ENCODE data around the gene BARHL2.

BARHL2 gene

DNA sequence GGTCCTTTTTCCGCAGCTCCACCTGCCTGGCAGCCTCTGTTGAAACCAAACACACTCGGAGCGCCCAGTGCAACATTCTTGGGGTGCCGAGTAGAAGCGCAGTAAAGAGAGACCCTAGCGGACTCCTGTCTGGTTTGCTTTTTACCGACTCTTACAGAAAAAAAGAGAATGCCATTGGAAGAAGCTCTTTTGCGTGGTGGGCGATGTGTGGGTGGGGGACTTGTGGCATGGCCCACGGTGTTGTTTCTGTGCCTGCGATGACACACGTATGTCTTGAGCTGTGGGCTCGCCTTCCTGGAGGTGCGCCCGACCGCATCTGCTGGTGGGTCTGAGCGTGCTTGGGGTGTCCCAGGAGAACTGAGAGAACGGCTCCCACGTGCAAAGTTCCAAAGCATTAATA is 7.3 kb upstream of the BARHL2 start:
- no peak for DNase-seq

DNA sequence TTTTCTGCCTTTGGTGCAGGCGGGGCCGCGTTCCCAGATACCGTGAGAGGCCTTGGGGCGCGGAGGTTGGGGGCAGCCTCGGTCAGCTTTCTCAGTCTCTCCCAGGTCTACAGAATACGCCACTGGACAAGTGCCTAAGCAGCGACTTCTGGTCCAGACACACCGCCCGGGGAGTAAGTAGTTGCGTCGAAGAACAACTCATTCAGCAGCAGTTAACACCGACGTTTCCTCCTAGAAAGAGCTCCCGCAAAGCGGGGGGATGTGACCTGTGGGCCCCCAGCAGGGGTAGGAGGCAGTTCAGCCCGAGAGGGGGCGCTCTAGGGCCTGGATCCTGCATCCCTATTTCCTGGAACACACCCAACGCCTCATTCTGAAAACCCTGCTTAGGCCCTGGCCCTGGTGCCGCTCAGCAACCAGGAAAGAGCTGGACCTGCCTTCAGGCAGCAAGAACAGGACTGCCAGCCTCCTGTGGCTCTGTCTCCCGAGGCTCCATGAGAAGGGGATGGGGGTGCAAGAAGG is 6.5 kb upstream of the BARHL2 start:
- DNase-seq = no peak

DNA sequence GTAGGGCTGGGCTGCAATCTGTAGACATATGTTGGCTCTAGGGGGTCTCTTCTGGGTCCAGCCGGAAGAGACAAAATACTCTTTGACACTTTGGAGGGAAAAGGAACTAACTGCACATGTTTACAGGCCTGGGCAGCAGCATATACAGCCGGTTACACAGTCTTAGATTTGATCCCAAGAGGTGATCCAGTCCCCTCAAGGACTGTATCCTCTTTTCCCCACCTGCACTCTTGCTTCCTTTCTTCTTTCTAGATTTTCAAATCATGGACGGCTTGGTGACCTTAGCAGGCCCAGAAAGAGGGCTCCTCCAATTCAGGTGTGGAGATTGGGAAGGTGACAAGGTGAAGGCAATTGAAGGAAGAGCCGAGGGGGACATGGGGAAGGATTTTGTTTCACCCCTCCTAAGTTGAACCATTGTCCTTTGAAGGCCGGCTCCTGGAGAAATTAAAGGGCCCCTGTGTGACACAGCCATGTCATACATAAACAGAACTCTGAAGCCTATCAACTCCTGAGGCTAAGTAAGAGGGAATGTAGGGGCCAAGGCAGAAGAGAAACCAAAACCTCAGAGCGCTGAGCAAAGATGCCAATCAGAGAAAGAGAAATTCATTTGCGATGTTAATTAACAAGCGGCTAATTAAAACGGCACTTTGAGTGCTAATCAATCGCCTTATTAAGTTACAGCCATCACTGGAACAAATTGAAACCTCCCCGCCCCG is 5.9 kb upstream of the BARHL2 start:
- DNase-seq = no peak

DNA sequence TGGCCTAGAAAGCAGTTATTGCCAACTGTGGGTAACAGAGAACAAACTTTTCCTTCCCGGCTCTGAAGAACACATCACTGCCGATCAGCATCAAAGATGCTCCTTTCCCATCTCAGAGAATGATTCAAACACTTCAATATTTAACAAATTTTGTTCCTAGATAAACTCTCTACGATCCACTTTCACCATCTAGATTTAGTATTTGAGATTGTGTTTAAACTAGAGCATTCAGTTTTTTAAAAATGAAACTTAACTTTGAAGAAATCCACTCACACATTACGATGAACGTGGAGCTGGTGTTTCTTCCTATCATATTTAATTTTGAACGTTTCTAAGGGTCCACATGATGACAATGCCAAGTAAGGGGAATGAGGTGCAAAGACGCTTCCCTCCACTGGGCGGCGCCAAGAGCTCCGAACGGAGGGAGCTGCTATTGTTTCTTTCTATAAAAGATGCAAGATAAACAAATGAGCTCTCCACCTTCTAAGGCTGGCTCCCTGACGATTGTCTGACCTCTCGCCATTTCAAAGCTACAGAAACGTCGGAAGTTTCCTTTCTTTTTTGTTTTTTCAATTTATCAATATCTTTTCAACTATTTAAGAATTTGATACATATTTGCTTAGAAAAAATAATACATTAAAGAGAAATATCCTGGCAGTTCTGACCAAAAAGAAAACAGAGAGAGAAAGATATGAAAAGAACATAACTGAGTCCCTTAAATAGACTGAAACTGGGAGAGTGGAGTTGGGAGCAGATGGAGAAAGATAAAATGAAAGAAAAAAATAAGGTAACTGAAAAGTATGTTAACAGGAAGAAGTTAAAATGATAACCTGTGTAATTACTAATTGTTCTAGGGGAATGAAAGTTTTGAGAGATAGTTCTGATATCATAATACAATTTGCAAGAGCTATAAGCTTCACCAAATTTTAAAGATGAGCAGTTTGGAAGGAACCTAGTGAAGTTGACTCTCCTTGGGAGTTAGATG is 4.4 kb upstream of the BARHL2 start:
- no peak for DNase-seq

DNA sequence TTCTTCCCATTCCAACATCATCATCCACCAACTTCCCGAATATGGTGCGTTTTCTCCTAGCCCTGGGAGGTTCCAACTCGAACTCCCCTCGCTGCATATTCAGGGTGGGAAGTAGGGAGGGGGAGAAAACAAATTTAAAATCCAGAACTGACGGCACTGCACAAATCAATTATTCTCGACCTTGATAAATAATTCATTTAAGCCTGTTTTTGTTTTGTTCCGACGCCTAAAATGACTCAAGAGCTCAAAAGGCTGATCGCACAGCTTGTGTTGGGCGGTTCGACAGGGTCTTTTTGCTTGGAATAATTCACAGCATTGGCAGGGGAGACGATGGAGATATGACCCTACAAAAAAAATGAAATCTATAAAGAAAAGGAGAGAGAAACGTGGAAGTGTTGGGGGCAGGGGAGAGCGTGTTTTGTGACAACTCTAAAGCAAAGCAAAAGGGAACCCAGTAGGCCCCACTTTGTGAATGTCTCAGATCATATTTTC is 3.1 kb upstream of the BARHL2 start:
- DNase-seq = no peak

DNA sequence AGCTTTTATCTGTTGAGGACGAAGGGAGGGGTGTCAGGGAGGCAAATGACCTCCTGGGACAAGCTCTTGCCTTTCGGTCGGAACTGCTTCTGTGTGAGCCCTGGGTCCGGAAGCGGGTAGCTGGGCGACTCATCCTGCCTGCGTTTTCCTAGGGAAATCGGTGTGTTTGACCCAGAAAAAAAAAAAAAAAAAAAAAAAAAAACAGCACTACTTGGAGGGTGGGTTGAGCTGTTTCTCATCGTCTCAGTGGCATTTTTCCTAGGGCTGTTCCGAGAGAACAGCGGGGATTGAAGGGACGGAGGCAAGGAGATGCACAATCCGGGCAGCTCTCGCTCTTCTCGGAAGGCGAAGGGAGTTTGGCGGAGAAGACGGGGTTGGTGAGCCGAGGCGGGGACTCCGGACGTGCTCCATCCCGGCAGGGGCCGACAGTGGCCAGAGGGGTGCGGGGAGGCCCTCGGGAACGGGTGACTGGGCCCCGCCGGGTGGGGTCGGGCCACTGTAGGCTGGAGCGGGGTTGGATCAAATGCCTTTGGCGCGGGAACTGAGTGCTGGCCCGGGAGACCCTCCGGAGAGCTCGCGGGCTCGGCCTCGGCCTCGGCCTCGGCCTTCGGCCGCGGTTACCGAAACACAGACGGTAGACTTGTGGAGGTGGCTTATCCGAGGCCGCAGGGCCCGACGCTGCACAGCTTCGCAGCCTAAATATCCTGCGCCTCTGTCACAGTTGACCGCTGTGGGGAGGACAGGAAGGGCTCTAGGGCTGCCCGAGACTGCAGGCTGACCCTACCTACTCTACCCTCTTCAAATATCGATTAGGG is 2.4 kb upstream of the BARHL2 start:
- DNase-seq = no peak

DNA sequence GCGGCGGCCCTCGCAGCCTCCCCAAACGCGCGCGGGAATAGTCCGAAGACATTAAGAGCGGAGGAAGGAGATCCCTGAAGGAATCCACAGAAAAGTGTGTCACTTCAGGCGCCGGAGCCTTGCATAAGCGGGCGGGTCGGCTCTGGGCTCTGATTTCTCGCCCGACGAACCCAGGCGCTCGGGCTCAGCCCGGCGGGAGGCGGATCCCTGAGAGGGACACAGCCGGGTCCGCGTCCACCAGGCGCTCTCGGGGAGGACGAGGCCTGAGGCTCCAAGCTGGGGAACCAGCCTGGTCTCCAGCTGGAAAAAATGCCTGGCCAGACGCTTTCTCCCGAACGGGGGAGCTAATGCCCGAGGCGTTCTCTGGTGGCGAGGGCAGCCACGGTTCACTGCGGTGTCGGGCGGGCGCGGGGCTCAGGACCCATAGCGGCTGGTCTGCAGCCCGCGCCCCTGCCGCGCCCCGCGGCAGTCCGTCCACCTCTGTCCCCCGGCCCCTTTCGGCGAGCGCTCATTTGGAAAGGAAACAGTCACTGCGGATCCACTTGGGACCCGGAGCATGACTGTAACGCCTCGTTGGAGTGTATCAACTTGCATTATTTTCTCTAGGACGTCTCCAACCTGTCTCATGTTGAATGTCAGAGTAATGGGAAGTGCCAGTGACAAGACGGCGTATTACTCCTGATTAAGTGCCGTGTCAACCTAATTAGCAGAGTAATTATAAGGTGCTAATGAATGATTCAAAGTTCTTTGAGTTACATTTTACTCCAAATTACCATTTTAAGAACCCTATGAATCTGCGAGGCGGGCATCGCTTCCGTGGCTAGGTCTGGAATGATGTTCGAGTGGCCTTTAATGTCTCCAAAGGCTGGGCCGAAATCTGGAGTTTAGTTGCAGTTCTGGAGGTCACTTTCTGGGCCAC is 1.6 kb upstream of the BARHL2 start:
- no peak for DNase-seq

DNA sequence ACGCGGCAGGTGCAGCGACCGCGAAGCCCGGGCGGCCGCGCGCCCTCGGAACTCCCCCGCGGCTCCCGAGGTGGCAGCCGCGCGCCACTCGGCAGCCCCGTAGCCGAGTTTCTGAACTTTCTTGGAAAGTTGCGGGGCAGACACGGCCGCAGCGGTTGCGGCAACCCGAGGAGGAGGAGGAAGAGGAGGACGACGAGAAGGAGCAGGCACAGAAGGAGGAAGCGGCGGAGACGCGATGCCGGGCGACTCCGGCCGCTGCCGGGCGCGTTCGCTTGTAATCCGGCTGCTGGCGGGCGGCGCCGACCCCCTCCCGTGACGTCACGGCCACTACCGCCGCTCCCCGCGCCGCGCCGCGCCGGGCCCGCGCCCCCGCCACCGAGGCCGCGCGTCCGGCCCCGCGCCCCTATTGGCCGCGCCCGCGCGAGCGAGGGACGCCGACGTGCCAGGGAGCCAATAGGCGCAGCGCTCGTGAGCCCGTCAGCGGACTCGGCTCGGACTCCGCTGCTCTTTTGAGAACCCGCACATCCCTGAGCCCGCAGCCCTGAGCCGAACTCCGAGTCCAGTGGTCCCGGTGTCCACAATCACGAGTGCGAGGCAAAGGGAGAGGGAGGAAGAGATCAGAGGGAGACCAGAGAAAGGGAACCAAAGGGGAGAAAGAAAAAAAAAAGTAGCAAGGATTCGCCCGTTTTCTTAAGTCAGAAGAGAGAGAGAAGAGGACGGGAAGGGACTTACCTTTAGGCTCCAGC is 736 bp upstream of the BARHL2 start:
- DNase-seq = no peak

DNA sequence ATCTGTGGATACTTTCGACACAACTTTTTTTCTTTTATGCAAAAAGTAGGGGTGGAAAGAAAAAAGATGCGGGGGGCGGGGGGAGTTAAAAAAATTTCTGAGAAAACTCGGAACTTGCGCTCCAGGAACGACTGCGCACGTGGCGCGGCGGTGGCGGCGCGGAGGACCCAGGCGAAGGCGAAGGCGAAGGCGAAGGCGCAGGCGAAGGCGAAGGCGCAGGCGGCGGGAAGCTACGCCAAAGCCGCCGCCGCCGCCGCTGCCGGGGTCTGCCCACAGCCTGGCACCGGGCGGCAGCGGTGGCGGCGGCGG is 208 bp upstream of the BARHL2 start:
- DNase-seq = no peak

DNA sequence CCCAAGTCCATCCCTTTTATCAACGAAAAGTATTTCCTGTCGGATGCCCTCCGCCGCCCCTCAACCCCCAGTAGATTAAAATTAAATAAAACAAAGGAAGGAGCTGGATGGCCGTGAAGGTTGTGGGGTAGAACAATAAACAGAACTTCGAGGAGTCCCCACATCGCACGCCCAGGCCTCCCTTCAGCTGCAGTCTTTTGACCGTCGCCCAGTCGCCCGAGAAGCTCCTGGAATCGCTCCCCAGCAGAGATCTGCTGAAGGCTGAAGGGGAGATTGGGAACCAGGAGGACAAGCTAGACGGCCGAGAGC is 905 bp downstream of the BARHL2 start:
- DNase-seq = no peak

DNA sequence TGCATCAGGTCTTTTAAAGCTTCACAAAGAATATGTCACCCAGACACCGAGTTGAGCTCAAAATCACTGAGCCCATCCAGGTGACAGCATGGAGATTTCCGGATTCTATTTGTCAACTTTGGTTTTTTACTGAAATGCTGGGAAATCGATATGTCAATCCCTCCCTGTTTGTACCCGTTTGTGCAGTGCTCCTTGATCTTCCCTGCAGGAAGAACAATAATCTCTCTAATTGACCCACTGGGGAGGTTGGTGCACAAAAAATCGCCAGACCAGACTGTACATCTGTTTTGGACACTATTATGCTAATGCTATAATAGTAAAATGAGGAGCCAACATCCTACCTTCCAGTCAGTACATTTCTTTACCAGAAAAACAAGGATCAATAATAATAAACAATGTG is 1.8 kb downstream of the BARHL2 start:
- no peak for DNase-seq

DNA sequence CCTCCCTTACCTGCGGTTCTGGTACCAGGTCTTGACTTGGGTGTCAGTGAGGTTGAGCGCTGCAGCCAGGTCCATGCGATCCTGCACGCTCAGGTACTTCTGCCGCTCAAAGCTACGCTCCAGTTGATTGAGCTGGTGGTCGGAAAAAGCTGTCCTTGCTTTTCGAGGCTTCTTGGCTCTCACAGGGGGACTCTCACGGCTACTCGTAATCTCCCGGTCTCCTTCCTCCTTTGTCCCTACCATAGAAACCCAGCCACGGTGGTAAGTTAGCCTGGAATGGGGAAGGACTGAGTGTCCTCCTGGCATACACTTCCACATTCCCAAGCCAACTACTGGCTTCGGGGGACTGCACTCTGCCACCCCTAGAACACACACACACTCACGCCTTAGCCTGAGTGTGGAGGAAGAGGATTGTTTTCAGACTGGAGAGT is 2.6 kb downstream of the BARHL2 start:
- no peak for DNase-seq

DNA sequence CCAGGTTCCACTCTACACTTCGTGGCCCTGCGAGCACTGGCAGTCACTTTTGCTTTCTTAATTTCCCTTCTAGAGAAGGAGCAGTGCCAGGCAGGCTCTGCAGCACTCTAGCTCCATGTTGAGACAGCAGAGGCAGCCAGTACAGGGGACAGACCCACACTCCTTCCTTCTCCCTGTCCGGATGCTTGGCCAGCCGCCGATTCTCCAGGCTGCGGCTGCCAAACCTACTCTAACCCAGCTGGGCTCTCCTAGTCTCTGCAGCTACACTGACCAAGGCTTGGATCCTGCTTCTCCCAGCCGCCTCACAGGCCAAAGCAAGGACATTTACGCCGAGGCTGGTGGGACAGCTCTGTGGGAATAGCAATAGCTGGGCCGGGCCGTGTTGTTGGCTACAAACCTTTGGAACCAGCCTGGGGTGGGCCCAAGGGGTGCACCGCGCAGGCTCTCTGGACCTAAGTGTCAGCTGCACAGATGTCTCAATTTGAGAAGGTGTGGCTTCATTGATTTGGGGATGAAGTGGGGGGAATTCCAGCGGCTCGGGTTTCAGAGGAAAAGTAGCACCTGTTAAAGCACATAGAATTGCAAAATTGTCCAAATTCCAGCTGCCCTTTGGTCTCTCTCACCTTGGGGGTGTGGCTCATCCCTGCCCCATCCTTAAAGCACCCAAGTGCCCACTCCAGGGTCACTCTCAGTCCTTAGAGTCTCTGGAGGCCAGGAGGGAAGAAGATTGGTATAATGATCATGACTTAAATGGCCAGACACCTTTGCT is 3.2 kb downstream of the BARHL2 start:
- DNase-seq = no peak

DNA sequence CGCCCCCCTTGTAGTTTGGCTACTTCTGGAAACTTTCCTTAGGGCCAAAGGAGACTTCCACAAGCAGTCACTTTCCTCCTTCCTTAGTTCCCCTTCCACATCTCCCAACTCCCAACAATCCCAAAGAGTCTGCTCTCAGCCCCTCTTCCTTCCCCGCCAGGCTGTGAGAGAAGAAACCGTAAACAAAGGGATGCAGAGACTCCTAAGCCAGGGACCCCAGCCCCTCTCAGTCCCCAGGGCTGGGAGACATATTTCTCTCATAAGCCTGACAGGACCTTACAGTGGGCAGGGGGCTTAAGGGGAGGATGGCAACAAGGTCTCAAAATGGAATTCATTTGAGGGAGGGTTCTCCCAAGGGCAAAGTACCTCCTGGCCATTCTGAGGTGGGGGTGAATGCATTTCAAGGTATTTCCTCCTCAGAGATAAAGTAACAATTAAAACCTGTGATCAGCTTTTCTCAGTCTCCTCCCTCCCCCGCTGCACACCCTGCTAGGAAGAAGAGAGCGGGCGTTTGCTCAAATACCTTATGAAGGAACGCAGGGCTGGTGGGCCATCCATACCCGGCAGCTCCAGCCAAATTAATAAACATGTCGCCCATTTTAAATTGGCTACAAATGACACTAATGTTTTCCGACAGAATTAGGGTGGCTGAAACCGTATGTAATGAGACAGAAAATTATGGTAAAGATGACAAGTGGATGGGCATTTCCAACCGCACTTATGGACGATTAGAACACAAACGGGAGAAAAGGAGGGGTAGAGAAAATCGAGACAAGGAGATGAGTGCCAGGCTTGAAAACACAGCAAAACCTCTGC is 4.0 kb downstream of the BARHL2 start:
- DNase-seq = no peak

DNA sequence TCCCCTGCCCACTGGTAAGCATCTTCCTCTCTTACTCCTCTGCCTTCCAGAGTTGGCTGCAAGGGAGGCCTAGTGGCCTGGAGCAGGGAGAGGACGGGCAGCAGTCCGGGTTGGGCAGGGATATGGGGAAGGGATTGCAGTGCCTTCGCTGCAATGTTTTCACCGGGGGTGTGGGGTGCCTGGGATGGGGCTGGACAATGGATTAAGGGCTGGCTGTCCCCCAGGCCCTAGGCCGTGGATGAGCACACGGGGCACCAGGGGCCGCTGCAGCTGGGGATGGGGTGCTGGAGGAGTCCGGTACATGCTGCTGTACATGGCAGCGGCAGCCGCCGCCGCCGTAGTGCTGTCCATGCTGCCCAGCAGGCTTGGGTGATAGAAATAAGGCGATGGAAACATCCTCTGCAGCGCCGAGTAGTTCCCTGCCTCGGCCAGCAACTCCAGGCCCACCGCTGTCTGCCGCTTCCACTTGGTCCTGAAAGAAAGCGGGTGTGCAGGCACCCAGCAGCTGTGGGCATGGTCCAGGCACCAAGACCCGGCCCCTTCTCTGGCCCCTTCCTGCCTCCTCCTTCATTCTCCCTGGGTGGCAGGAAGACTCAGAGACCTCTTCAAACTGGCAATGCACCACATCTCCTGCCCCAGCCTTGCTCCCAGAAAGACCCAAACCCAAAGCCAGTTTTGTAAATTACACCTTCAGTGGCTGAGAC is 4.8 kb downstream of the BARHL2 start:
- no peak for DNase-seq

DNA sequence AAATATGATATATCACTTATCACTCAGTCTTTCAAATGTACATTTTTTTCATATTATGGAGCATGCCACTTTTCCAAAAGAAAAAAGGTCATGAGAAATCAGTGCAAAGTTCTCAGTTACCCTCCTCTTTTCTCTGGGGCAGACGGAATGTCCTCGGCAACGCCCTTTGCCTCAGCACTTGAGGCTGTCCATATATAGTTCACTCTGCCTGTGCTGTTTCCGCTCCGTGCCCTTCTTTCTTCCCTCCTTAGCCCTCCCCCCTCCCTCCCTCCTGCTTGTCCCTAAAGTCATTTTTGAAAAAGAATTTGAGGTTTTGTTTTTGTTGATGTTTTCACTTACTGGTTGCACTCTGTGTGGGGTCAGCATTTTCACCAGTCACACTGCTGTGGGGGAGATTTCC is 5.4 kb downstream of the BARHL2 start:
- DNase-seq = no peak

DNA sequence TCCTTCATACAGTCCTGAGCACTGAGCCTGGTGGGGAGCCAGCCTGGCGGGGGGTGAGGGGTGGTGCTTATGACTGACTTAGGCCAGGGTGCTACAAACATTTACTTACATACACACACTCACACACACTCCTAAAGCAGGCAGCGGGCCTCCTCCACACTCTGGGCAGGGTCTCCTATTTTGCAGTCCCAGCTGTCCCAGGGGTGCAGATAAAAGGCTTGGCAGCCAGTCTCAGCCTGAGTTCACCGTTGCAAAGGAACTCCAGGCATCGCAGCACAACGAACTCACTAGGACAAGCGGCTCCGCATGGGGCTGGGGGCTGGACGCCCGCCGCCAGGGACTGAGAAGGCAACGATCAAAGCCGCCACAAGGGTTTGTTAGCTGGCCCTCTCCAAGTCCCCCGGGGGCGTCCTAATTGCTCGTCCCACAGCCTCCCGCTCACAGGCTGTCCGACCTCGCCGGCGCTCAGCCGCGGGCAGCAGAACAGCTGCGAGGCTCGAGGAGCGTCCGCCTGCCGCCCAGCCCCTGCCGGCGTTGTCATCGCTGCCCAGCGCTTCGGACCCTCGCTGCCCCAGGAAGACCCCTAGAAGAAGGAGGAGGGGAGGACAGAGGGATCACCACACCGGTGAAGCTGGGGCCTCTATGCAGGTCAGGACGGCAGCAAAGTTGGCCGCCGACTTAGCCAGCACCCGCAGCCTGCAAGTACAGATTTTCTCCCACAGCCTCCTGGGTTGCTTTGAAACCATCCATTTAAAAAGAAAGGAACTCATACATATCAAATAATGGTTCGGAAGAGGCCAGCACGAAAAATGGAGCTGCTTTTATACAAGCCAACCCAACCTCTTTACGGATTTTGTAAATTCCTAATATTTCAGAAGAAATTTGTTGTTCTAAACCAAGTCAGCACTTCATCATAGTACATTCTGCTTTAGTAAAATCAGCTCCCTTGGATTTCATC is 6.2 kb downstream of the BARHL2 start:
- no peak for DNase-seq

DNA sequence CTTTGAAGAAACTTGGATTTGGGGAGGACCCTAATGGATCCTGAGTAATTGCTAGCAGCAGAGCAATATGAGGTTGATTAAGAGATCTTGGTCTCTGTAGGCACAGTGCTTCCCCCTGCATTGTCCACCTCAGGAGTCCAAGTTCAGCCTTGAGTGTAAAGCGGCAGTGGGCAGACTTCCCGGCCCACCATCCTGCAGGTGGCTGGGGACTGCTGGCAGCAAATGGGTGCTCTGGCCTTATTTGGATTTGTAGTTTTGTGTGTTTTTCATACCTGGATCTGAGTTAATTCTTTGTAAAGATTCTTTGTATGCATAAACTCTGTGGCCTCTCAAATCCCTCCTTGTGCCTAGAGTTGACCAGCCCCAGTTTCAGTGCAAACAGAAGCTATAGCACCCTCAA is 7.6 kb downstream of the BARHL2 start:
- DNase-seq = no peak

Data from NCI-H1417 treated with DMSO at 0.1 percent for 48 hours (cell line).